Putamen (tissue), 1 donor: ENCODE measurements around the gene PDHB.
"Not testable (repeated sequence)": the region's sequence is repeated elsewhere in the genome, so short reads cannot be mapped to it uniquely, and the experiment has no call there.

Source experiments
- DNase-seq: peaks from one replicate; pipeline ENCODE4 v3.0.0-alpha.2; 2016; ENCODE audit warnings: low spot score

Gene PDHB

DNA sequence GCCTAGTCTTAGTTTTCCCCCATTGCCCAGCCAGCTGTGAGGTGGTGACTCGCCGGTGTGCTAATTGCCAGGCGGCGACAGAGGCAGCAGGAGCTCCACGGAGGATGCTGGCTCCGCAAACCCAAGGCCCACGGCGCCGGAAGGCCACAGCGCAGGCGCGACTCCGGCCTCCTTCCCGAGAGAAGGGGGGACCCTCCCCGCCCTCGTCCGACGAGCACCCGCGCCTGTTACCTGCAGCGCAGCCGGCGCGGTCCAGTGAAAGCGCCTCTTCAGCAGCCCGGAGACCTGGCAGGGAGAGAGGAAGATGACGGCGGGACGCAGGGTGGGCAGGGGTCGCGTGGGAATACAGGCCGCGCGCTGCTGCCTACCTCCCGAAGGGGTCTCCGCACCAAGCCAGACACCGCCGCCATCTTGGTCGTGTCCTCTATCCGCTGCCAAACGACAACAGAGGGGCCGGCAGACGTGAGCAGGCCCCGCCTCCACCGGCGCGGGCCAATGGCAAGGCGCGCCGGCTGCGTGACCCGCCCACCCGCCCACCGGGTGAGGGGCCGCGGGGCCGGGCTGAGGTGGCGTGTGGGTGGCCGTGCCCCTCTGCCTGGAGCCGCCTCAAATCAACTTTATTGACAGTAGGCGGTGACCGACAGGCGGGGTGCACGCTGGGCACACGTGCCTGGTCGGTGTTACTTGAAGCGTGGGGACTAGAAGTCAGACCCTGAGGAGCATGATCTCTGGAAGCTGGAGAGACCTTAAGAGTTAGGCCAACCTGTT, at the start of gene PDHB:
PDHB (minus strand) TSS at position 433 of the 768 bp plus-strand sequence; CDS start at position 410, 23 bp downstream.
- DNase-seq = peak; percentile 93

DNA sequence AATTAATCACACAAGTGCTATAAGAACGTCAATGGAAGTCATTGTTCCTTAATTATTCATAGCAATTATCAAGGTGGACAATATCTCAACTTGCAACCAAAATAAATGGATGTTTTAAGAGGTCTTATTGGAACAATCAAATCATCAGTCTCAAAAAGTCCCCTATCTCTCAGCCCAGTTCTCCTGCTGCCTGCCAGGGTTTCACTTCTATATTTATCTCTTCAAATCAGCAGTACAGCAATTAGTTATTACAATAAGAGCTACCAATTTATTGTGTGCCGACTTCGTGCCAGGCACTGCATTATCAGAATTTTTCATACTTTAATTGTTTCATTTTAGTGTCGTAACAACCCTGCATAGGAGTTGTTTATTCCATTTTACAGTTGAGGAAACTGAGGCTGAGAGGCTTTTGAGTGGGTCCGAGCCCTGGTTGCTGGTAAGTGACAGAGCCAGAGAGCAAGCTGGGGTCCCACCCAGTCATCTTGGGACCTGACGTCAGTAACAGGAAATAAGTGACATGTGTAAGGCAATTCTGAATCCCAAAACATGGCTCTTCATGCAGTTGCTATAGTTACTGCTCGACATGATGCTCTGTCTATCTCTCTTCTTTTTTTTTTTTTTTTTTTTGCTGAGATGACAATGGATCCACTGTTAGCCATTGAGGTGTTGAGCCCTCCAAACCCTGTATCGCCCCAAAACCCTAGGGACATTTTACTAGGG, 49.4 kb upstream of the PDHB start:
- no peak for DNase-seq

- DNase-seq = no peak
Measured at GRCh38 chr3:58480309-58480708, 46.7 kb upstream of the PDHB start.

- no peak for DNase-seq
Measured at GRCh38 chr3:58478781-58479180, 45.1 kb upstream of the PDHB start.

DNA sequence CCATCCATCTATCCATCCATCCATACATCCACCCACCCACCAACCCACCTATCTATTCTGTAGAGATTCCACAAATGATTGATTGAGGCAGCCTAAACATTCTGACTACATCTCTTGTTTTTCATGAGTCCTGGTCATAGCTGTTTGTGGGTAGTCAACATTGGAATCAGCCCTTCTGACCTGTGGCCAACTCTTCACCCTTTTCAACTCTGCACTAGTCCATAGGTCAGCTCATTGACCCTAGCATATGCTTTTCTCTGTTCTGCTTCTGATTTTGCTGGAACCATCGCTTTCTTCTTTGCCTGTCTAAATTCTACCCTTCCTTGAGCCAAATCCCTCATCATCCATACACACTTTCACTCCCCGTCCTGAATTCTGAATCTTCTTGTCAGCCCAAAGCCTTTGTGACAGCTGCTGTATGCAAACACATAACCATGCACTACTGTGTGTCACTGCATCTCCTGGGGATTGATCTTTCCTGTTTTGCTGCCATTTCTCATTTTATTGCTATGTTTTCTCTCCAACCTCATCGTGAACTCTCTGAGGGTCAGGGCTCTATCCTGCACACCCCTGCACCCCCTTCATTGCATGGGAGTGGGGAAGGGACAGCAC, 41.4 kb upstream of the PDHB start:
- no peak for DNase-seq

- no peak for DNase-seq
Measured at GRCh38 chr3:58474348-58474911, 40.8 kb upstream of the PDHB start.

GRCh38 chr3:58473275-58473674, 39.6 kb upstream of the PDHB start:
- DNase-seq = no peak

GRCh38 chr3:58471025-58471887, 37.6 kb upstream of the PDHB start:
- DNase-seq = no peak

DNA sequence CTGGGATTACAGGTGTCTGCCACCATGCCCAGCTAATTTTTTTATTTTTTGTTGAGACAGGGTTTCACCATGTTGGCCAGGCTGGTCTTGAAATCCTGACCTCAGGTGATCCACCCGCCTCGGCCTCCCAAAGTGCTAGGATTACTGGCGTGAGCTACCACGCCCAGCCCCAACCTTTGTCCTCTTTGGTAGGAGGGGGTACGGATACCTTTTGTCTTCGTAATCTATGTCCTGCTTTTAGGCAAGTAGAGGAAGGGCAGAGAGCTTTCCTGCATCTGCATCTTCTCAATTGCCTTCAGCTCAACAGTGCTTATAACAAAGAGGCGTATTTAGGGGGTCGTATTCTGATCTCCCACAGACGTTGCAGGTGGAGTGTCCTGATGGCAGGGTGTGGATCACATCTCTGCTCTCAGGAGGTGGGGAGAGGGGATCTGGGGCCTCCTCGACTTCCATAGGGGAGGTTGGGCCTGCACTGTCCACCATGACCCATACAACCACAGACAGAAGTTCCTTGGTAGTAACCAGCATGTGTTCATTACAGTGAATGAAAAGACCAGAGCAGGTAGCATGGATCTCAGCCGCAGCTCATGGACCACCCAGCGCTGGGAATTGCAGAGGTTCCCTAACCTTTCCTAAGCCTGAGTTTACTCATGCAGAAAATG, 36.9 kb upstream of the PDHB start:
- no peak for DNase-seq

- no peak for DNase-seq
Measured at GRCh38 chr3:58469096-58469495, 35.5 kb upstream of the PDHB start.

DNA sequence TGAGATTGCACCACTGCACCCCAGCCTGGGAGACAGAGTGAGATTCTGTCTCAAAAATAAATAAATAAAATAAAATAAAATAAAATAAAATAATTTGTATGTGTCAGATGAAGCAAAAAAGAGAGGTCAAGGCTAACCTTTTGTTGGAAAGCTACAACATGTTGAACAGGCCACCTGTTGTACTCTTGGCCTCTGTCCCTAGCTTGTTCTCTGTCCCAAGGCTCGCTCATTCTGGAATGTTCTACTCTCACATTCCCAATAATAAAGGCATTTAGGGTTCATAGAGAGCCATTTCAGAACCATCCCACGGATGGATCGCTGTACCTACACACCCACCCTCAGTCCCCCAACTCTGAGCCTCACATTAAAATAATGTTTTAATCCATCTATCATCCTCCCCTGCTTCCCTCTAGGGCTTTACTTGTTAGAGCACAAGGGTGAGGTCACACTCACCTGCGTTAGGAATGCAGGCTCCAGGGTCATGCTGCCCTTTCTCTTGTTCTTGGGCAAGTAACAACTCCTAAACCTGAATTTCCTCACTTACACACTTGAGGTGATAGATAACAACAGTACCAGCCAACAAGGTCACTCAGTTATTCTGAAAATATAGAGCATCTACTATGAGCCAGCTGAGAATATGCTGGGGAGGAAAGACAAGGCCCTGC, 33.4 kb upstream of the PDHB start:
- DNase-seq = no peak

DNA sequence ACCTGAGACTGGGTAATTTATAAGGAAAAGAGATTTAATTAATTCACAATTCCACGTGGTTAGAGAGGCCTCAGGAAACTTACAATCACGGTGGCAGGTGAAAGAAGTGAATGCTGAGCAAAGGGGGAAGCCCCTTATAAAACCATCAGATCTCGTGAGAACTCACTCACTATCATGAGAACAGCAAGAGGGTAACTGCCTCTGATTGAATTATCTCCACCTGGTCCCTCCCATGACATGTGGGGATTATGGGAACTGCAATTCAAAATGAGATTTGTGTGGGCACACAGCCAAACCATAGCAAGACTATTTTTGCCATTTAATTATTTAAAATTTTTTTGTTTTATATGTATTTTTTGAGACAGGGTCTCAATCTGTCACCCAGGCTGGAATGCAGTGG, 31.2 kb upstream of the PDHB start:
- no peak for DNase-seq

- no peak for DNase-seq
Measured at GRCh38 chr3:58463942-58464271, 30.3 kb upstream of the PDHB start.

- DNase-seq = peak; percentile 51
Measured at GRCh38 chr3:58463181-58463941, 29.7 kb upstream of the PDHB start.

- DNase-seq = no peak
Measured at GRCh38 chr3:58462829-58463180, 29.2 kb upstream of the PDHB start.

DNA sequence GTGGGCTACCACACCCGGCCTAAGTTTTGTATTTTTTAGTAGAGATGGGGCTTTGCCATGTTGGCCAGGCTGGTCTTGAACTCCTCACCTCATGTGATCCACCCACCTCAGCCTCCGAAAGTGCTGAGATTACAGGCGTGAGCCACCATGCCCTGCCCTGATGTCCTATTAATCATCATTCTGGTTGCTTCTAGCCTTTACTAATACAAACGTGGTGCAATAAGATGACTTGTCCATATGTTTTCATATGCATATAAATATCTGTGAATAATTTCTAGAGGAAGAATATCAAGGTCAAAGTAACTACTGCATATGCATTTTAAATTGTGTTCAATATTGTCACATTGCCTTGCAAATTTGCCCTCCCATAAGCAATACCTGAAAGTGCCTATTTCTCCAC, 25.5 kb upstream of the PDHB start:
- no peak for DNase-seq

DNA sequence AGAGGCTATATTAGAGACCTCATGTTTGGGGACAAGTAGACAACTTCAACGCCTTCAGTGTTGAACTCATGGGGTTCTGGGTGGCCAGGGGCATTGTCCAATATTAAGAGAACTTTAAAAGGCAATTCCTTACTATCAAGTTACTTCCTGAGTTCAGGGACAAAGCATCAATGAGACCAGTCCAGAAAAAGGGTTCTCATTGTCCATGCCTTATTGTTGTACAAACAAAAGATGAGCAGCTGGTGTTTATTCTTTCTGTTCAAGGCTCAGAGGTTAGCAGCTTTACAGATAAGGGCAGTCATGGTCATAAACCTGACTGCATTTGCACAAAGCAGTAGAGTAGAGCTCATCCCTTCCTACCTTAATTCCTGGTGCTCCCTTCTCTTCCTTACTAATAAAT, 18.5 kb upstream of the PDHB start:
- DNase-seq = no peak

DNA sequence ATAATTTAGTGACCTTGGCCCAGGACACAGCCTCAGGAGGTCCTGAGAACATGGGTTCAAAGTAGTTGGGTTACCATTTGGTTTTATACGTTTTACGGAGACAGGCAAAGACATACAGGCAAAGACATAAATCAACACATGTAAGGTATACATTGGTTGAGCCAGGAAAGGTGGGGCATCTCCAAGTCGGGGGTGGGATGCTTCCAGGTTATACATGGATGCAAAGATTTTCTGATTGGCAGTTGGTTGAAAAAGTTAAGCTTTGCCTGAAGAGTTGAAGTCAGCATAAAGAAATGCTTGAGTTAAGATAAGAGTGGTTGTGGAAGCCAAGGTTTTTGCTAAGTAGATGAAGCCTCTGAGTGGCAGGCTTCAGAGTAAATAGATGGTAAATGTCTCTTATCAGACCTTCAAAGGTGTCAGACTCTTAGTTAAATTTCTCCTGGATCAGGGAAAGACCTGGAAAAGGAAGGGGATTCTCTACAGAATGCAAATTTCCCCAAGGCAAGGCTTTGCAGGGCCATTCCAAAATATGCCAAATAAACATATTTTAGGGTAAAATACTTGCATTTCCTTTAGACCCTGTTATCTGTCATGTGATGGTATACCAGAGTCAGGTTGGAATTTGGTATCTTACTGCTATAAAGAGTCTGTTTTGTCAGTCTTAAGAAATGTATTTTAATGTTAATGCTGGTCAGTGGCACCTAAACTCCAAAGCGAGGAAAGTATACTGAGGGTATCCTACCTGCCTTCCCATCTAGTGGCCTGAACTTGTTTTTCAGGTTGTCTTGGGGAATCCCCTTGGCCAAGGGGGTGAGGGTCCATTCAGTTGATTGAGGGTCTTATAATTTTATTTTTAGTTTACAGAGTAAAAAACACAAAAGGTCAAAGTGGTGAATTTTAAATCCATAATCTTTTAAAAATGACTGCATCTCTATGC, 8.2 kb upstream of the PDHB start:
- no peak for DNase-seq

DNA sequence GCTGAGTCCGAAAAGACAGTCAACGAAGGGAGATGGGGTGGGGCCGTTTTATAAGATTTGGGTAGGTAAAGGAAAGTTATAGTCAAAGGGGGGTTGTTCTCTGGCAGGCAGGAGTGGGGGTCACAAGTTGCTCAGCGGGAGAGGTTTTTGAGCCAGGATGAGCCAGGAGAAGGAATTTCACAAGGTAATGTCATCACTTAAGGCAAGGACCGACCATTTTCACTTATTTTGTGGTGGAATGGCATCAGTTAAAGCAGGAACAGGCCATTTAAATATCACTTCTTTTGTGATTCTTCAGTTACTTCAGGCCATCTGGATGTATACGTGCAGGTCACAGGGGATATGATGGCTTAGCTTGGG, 7.3 kb upstream of the PDHB start:
- DNase-seq = not testable (repeated sequence)
